Inflammatory macrophage (primary cell): ENCODE measurements around the gene ZDHHC22.
"Not testable (repeated sequence)": the region's sequence is repeated elsewhere in the genome, so short reads cannot be mapped to it uniquely, and the experiment has no call there.

Source experiments
- DNase-seq, 2 donors: peaks; one replicate each; pipeline ENCODE4 v3.0.0-alpha.2; 2020 to 2022
- total RNA-seq, 18 experiments: gene quantifications; one replicate each; lab custom pipeline; 2026; ENCODE audit warnings: mixed read lengths in 6 of 18, inconsistent platforms in 2 of 18; lab: John Stamatoyannopoulos, UW

The ZDHHC22 gene
- 0 to 0.16 (median 0) reads per million in 18 experiments for total RNA-seq

- DNase-seq: no peak
These were observed at the start of gene ZDHHC22 for GRCh38 chr14:77141214-77142004. TSS of gene ZDHHC22 (minus strand) at chr14:77141791. CDS start at chr14:77139738, 2,053 bp downstream.

GRCh38 chr14:77190977-77191376, 49.4 kb upstream of the ZDHHC22 start:
- no peak for DNase-seq

- DNase-seq: no peak
These were observed 47.9 kb upstream of the ZDHHC22 start for GRCh38 chr14:77189479-77189878.

- no peak for DNase-seq
These were observed 46.0 kb upstream of the ZDHHC22 start for GRCh38 chr14:77187649-77188012.

- DNase-seq: no peak
These were observed 45.5 kb upstream of the ZDHHC22 start for GRCh38 chr14:77186911-77187648.

GRCh38 chr14:77185093-77185465, 43.5 kb upstream of the ZDHHC22 start:
- no peak for DNase-seq

- DNase-seq: peak; percentile 16 to 37
These were observed 43.0 kb upstream of the ZDHHC22 start for GRCh38 chr14:77184396-77185092.

- no peak for DNase-seq
These were observed 42.3 kb upstream of the ZDHHC22 start for GRCh38 chr14:77183896-77184295.

GRCh38 chr14:77181603-77182437, 40.2 kb upstream of the ZDHHC22 start, which contains the start of gene TMEM63C:
TSS of gene TMEM63C (plus strand) at chr14:77181798. CDS start at chr14:77218814, 37,016 bp downstream.
- no peak for DNase-seq

GRCh38 chr14:77180726-77181602, 39.4 kb upstream of the ZDHHC22 start:
- no peak for DNase-seq

GRCh38 chr14:77178656-77179055, 37.1 kb upstream of the ZDHHC22 start:
- no peak for DNase-seq

- DNase-seq: peak; percentile 21 to 40
These were observed 36.1 kb upstream of the ZDHHC22 start for GRCh38 chr14:77177702-77178101.

- DNase-seq: no peak
These were observed 34.3 kb upstream of the ZDHHC22 start for GRCh38 chr14:77175843-77176242.

GRCh38 chr14:77173911-77174617, 32.5 kb upstream of the ZDHHC22 start:
- not testable (repeated sequence) for DNase-seq

- DNase-seq: no peak
These were observed 31.3 kb upstream of the ZDHHC22 start for GRCh38 chr14:77172916-77173315.

GRCh38 chr14:77170045-77170444, 28.5 kb upstream of the ZDHHC22 start:
- DNase-seq: no peak

- DNase-seq: no peak
These were observed 19.4 kb upstream of the ZDHHC22 start for GRCh38 chr14:77161011-77161410.

- DNase-seq: no peak
These were observed 17.3 kb upstream of the ZDHHC22 start for GRCh38 chr14:77158882-77159255.

- DNase-seq: no peak
These were observed 16.7 kb upstream of the ZDHHC22 start for GRCh38 chr14:77158175-77158881.

- DNase-seq: no peak
These were observed 16.1 kb upstream of the ZDHHC22 start for GRCh38 chr14:77157740-77158139.
